ENCODE measurements around the gene ATP13A4. TPM values are rescaled to one million over a fixed set of nuclear protein-coding genes. Genes with fewer than 3 reads are reported as not detected.
A peak's percentile ranks its signal among the peaks of the same experiment; 100 is the strongest.

ATP13A4 gene
- total and polyA plus RNA-seq, 2 of the 4 experiments (the other 2 are of a cell fraction): under 0.01 TPM; not detected in 1

DNA sequence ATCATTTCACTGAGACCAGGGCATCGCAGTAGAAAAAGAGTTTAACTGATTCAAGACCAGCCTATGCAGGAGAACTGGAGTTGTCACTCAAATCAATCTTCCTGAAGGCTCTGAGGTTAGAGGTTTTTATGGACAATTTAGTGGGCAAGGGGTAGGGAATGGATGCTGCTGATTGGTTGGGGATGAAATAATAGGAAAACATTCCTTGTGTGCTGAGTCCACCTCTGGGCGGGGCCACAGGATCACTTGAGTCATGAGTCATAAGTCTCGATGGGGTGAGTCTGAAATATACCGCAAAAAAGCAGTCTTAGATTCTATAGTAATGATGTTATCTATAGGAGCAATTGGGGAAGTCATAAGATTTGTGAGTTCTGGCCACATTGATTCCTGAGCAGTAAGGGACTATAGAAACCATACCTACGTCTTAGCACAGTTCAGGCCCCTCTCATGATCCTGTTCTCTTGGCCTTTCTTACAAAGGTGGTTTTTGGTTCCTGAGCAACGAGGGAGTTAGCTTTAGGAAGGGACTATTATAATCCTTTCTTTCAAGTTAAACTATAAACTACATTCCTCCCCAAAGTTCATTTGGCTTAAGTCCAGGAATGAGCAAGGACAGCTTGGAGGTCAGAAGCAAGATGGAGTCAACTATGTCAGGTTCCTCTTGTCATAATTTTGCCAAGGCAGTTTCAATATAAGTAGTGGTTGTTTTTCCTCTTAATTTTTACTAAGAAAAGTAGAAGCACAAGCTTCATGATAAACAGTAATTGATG lies 35.6 kb upstream of the ATP13A4 start:
- no peak overlapping the region for H3K56ac ChIP-seq (ENCODE audit: extremely low read depth, insufficient read depth, low read length)
- H4K91ac ChIP-seq (ENCODE audit: insufficient read depth, low read depth, low read length): peak overlapping the region; percentile 11; the same call in 1 of the 2 replicates
- H3K4me1 ChIP-seq (ENCODE audit: control insufficient read depth, insufficient read depth, low read length): no peaks in the 10 kb centered on the region
- no peak overlapping the region for H3K14ac ChIP-seq (replicated peaks; ENCODE audit: low read depth, low read length)
- H3K79me1 ChIP-seq (ENCODE audit: low read depth in 1 of 2, low read length in 2 of 2): peaks cover 4 to 6% of the 10 kb centered on the region in 2 experiments; a peak in 3 of 4 replicates
- no peak overlapping the region for H2BK5ac ChIP-seq (ENCODE audit: low read depth, low read length, poor library complexity, severe bottlenecking)
- ATAC-seq (ENCODE audit: low read depth) (no peak), DNase-seq (peak; percentile 65)
- no peak overlapping the region for H3K23ac ChIP-seq (ENCODE audit: low read depth, low read length)
- H3K9ac ChIP-seq (ENCODE audit: low read depth, low read length): no peak overlapping the region
- H3K9me1 ChIP-seq (ENCODE audit: insufficient read depth, low read length): 0 out of 2 replicates have a peak, but pooled peaks cover 3% of the 10 kb centered on the region
- no peaks in the 10 kb centered on the region for H4K20me1 ChIP-seq (ENCODE audit: insufficient read depth, low read length)
- no peak overlapping the region for H2BK20ac ChIP-seq (ENCODE audit: low read depth, low read length)
- H3K9me3 ChIP-seq (ENCODE audit: control insufficient read depth, insufficient read depth, low read length): no peaks in the 10 kb centered on the region
- H3K4ac ChIP-seq (ENCODE audit: low read depth, low read length): no peak overlapping the region
- H3K18ac ChIP-seq (ENCODE audit: low read depth, low read length): no peak overlapping the region
- no peak overlapping the region for H3K4me3 ChIP-seq (ENCODE audit: insufficient read depth, low read depth, low read length)
- no peak for TF ChIP-seq POLR2A (IDR thresholded peaks at IDR 0.05; ENCODE audit: low read depth, low read length)
- TF ChIP-seq MXI1 (IDR thresholded peaks at IDR 0.05; ENCODE audit: borderline replicate concordance, low read depth, low read length): no peak
- TF ChIP-seq CHD1 (IDR thresholded peaks at IDR 0.05; ENCODE audit: low read depth, low read length): no peak
- TF ChIP-seq NFE2L2 (IDR thresholded peaks at IDR 0.05; ENCODE audit: low read depth, low read length): no peak
- TF ChIP-seq, protein P1, sequence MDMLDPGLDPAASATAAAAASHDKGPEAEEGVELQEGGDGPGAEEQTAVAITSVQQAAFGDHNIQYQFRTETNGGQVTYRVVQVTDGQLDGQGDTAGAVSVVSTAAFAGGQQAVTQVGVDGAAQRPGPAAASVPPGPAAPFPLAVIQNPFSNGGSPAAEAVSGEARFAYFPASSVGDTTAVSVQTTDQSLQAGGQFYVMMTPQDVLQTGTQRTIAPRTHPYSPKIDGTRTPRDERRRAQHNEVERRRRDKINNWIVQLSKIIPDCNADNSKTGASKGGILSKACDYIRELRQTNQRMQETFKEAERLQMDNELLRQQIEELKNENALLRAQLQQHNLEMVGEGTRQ (IDR thresholded peaks at IDR 0.05; ENCODE audit: low read depth, low read length): no peak
- TF ChIP-seq RFX5 (IDR thresholded peaks at IDR 0.05; ENCODE audit: low read depth, low read length): no peak
- no peak for TF ChIP-seq SMC3 (IDR thresholded peaks at IDR 0.05; ENCODE audit: low read depth, low read length)
- TF ChIP-seq MAFK (IDR thresholded peaks at IDR 0.05; ENCODE audit: low read depth, low read length): no peak
- intact Hi-C loops (cut with micrococcal nuclease) (no loop called here), in situ Hi-C loops (cut with MboI; ENCODE audit: low sequenced_read_pairs) (no loop called here), dilution Hi-C loops (cut with HindIII; ENCODE audit: low sequenced_read_pairs, unreplicated experiment) (no loop called here)
- H2BK120ac ChIP-seq (ENCODE audit: low read depth, low read length): no peak overlapping the region
- BruUV-seq (replicated peaks): no TSS peak
- no peak overlapping the region for H3K4me2 ChIP-seq (ENCODE audit: low read depth, low read length)
- H3K36me3 ChIP-seq (ENCODE audit: control insufficient read depth, insufficient read depth, low read length): no peaks in the 10 kb centered on the region
- H2AK9ac ChIP-seq (replicated peaks; ENCODE audit: low read depth, low read length, poor library complexity): peak overlapping the region; percentile 34
- no peak overlapping the region for H4K5ac ChIP-seq (ENCODE audit: low read depth, low read length)
- 0 out of 3 replicates have a peak overlapping the region, but pooled peaks have one; percentile 16 for H2BK15ac ChIP-seq (ENCODE audit: low read depth, low read length)
- H2AK5ac ChIP-seq (ENCODE audit: low read depth, low read length): no peak overlapping the region
- H4K8ac ChIP-seq (ENCODE audit: low read depth in 2 of 2, low read length in 2 of 2): no peak overlapping the region
- CTCF ChIA-PET: no interaction called here
- H3K27me3 ChIP-seq (ENCODE audit: control insufficient read depth, insufficient read depth, low read length): no peaks in the 10 kb centered on the region
- POLR2A ChIA-PET (ENCODE audit: unreplicated experiment): no interaction called here
- 60% methylated on average over 1 of the region's 6 CpGs; no CpG with 5 or more reads in 1 of the 2 experiments for WGBS, 2 experiments (ENCODE audit: extremely low coverage in 2 of 2, insufficient read length in 1 of 2)
- H3K27ac ChIP-seq (ENCODE audit: insufficient read depth, low read length): no peak overlapping the region
- no peak overlapping the region for H2AFZ ChIP-seq (replicated peaks; ENCODE audit: low read length, poor library complexity)

Measured in IMR-90 (cell line).